IPS-18a (cell line): ENCODE data around the gene NOL4L.

ENCODE experiments used
- H3K27ac ChIP-seq: one replicate; pipeline ENCODE4 v1.5.1; 2013; ENCODE audit warnings: low read length
- H3K27me3 ChIP-seq: one replicate; pipeline ENCODE4 v1.6.1; 2013; ENCODE audit warnings: mild to moderate bottlenecking, low read length; ENCODE audit not compliant: control insufficient read depth, insufficient read depth
- H3K36me3 ChIP-seq: one replicate; pipeline ENCODE4 v1.6.1; 2013; ENCODE audit warnings: low read depth, low read length; ENCODE audit not compliant: control insufficient read depth
- H3K4me1 ChIP-seq: one replicate; pipeline ENCODE4 v1.6.1; 2013; ENCODE audit warnings: low read depth, low read length; ENCODE audit not compliant: control insufficient read depth
- H3K4me3 ChIP-seq: one replicate; pipeline ENCODE4 v1.5.1; 2013; ENCODE audit warnings: low read length
- H3K9ac ChIP-seq: one replicate; pipeline ENCODE4 v1.6.1; 2013; ENCODE audit warnings: mild to moderate bottlenecking, low read length, moderate library complexity
- H3K9me3 ChIP-seq: one replicate; pipeline ENCODE4 v1.6.1; 2013; ENCODE audit warnings: low read depth, low read length; ENCODE audit not compliant: control insufficient read depth

Gene NOL4L

GRCh38 chr20:32570401-32571190 is 14.5 kb downstream of the NOL4L start:
- H3K4me3 ChIP-seq = no peak overlapping the region
- no peak overlapping the region for H3K9ac ChIP-seq
- H3K27ac ChIP-seq = no peak overlapping the region
- no peaks in the 10 kb centered on the region for H3K9me3 ChIP-seq
- no peaks in the 10 kb centered on the region for H3K27me3 ChIP-seq
- H3K4me1 ChIP-seq = peaks cover 3% of the 10 kb centered on the region
- no peaks in the 10 kb centered on the region for H3K36me3 ChIP-seq

GRCh38 chr20:32569380-32570305 is 15.5 kb downstream of the NOL4L start:
- Histone ChIP-seq H3K9ac (no peak overlapping the region), H3K4me3 (no peak overlapping the region)

GRCh38 chr20:32569018-32569379 is 16.1 kb downstream of the NOL4L start:
- H3K27ac ChIP-seq = no peak overlapping the region
- no peaks in the 10 kb centered on the region for H3K9me3 ChIP-seq
- no peak overlapping the region for H3K4me3 ChIP-seq
- H3K9ac ChIP-seq = no peak overlapping the region
- peaks cover 3% of the 10 kb centered on the region for H3K4me1 ChIP-seq
- no peaks in the 10 kb centered on the region for H3K36me3 ChIP-seq
- no peaks in the 10 kb centered on the region for H3K27me3 ChIP-seq

More at GRCh38 chr20:32569380-32570305, 15.5 kb downstream of the NOL4L start:
- H3K4me1 ChIP-seq = peaks cover 3% of the 10 kb centered on the region
- no peaks in the 10 kb centered on the region for H3K9me3 ChIP-seq
- H3K36me3 ChIP-seq = no peaks in the 10 kb centered on the region
- H3K27ac ChIP-seq = no peak overlapping the region
- H3K27me3 ChIP-seq = no peaks in the 10 kb centered on the region

- H3K27ac ChIP-seq = no peak overlapping the region
- no peaks in the 10 kb centered on the region for H3K9me3 ChIP-seq
- peaks cover 3% of the 10 kb centered on the region for H3K4me1 ChIP-seq
- no peaks in the 10 kb centered on the region for H3K27me3 ChIP-seq
- H3K4me3 ChIP-seq = no peak overlapping the region
- H3K36me3 ChIP-seq = no peaks in the 10 kb centered on the region
- no peak overlapping the region for H3K9ac ChIP-seq
Measured at GRCh38 chr20:32567384-32568178, 17.6 kb downstream of the NOL4L start.

- Histone ChIP-seq H3K4me1 (peaks cover 8% of the 10 kb centered on the region), H3K9me3 (no peaks in the 10 kb centered on the region), H3K36me3 (no peaks in the 10 kb centered on the region), H3K27ac (no peak overlapping the region), H3K9ac (no peak overlapping the region), H3K27me3 (no peaks in the 10 kb centered on the region), H3K4me3 (no peak overlapping the region)
Measured at GRCh38 chr20:32566379-32567374, 18.5 kb downstream of the NOL4L start.

GRCh38 chr20:32565735-32566032 is 19.4 kb downstream of the NOL4L start:
- no peaks in the 10 kb centered on the region for H3K9me3 ChIP-seq
- no peaks in the 10 kb centered on the region for H3K36me3 ChIP-seq
- no peak overlapping the region for H3K27ac ChIP-seq
- H3K27me3 ChIP-seq = no peaks in the 10 kb centered on the region
- no peak overlapping the region for H3K9ac ChIP-seq
- no peak overlapping the region for H3K4me3 ChIP-seq
- H3K4me1 ChIP-seq = peaks cover 13% of the 10 kb centered on the region

- Histone ChIP-seq H3K27ac (no peak overlapping the region), H3K9me3 (no peaks in the 10 kb centered on the region), H3K4me1 (peaks cover 14% of the 10 kb centered on the region), H3K36me3 (no peaks in the 10 kb centered on the region), H3K9ac (no peak overlapping the region), H3K4me3 (no peak overlapping the region), H3K27me3 (no peaks in the 10 kb centered on the region)
Measured at GRCh38 chr20:32564921-32565734, 20.0 kb downstream of the NOL4L start.

GRCh38 chr20:32564440-32564839 is 20.7 kb downstream of the NOL4L start:
- no peaks in the 10 kb centered on the region for H3K27me3 ChIP-seq
- H3K4me3 ChIP-seq = no peak overlapping the region
- H3K36me3 ChIP-seq = no peaks in the 10 kb centered on the region
- H3K4me1 ChIP-seq = peaks cover 14% of the 10 kb centered on the region
- H3K27ac ChIP-seq = no peak overlapping the region
- no peak overlapping the region for H3K9ac ChIP-seq
- H3K9me3 ChIP-seq = no peaks in the 10 kb centered on the region

- H3K36me3 ChIP-seq = no peaks in the 10 kb centered on the region
- H3K27ac ChIP-seq = no peak overlapping the region
- H3K27me3 ChIP-seq = no peaks in the 10 kb centered on the region
- no peak overlapping the region for H3K9ac ChIP-seq
- no peaks in the 10 kb centered on the region for H3K9me3 ChIP-seq
- H3K4me3 ChIP-seq = no peak overlapping the region
- peaks cover 14% of the 10 kb centered on the region for H3K4me1 ChIP-seq
Measured at GRCh38 chr20:32563311-32564272, 21.5 kb downstream of the NOL4L start.
